Gastrocnemius medialis (tissue), 4 donors: Measurements from ENCODE around the gene OR52E2. TPM values are rescaled to one million over a fixed set of nuclear protein-coding genes. Genes with fewer than 3 reads are reported as not detected.

ENCODE experiments used
- ATAC-seq, 2 donors: fragments of 150-250 bp; one replicate each; pipeline ENCODE4 v1.9.1; 2016
- DNase-seq, 2 donors: peaks; one replicate each; pipeline ENCODE4 v3.0.0-alpha.2; 2019
- H3K27ac ChIP-seq, 4 donors: fragments of 200-600 bp; sonication (generic); 1 replicate in 1 of 4; 2 replicates in 3 of 4; pipeline ENCODE4 v1.5.1; 2016 to 2018; ENCODE audit warnings: mild to moderate bottlenecking in 2 of 4, moderate library complexity in 1 of 4
- H3K27me3 ChIP-seq, 3 donors: fragments of 200-600 bp; sonication (generic) in 2 of 3; 1 replicate in 1 of 3; 2 replicates in 2 of 3; pipeline versions ENCODE4 v1.5.1 to v1.6.0; 2016 to 2019; ENCODE audit warnings: mild to moderate bottlenecking in 1 of 3, moderate library complexity in 1 of 3
- H3K36me3 ChIP-seq, 2 donors: fragments of 200-600 bp; sonication (generic) in 1 of 2; one replicate each; pipeline ENCODE4 v1.5.1; 2017 to 2018
- H3K4me1 ChIP-seq, 2 donors: fragments of 200-600 bp; sonication (generic) in 1 of 2; one replicate each; pipeline ENCODE4 v1.5.1; 2016 to 2017; ENCODE audit warnings: mild to moderate bottlenecking in 2 of 2
- H3K4me3 ChIP-seq, 4 donors: fragments of 200-600 bp; sonication (generic) in 3 of 4; 1 replicate in 1 of 4; 2 replicates in 3 of 4; pipeline ENCODE4 v1.5.1; 2016 to 2019; ENCODE audit warnings: mild to moderate bottlenecking in 2 of 4
- H3K9me3 ChIP-seq, 3 donors: fragments of 200-600 bp; sonication (generic) in 2 of 3; 1 replicate in 1 of 3; 2 replicates in 2 of 3; pipeline ENCODE4 v1.5.1; 2016 to 2019
- CTCF ChIP-seq, 5 experiments: fragments of 450-650 bp in 3 of 5; fragments of 200-600 bp in 2 of 5; sonication (generic) in 2 of 5; IDR thresholded peaks in 4 of 5; conservative IDR thresholded peaks in 1 of 5; 1 replicate in 4 of 5; 2 replicates in 1 of 5; pipeline ENCODE4 v1.5.1; 2016 to 2019; ENCODE audit warnings: antibody characterized with exemption in 5 of 5, mild to moderate bottlenecking in 3 of 5, moderate library complexity in 3 of 5
- POLR2A ChIP-seq, 2 donors: fragments of 450-650 bp; IDR thresholded peaks; one replicate each; pipeline ENCODE4 v1.6.1; 2017; ENCODE audit warnings: antibody characterized with exemption in 2 of 2, mild to moderate bottlenecking in 2 of 2, moderate library complexity in 2 of 2
- in situ Hi-C, 4 donors: fragments of 200-750 bp; cut with MboI; loops; one replicate each; pipeline versions ENCODE4 v1.15.0 to v1.8.0; 2017; ENCODE audit warnings: low sequenced_read_pairs in 4 of 4
- intact Hi-C: fragments of 100-400 bp; cut with DNase I; formaldehyde crosslinking; loops from one replicate; pipeline ENCODE4 v1.15.1; 2023; ENCODE audit warnings: low total_unique reads
- total RNA-seq, 4 donors: library from RNA; depleted of rRNA; stranded (reverse); fragments of >200 nt; gene quantifications; one replicate each; pipeline versions ENCODE4 v1.1.0 to v1.2.3, GENCODE V29; 2016

The OR52E2 gene
- total RNA-seq, 4 donors from 2014 or later: not detected

- intact Hi-C loops (no loop called here), in situ Hi-C loops (no loop called here)
- no peaks in the 10 kb centered on the region for H3K36me3 ChIP-seq
- no peaks in the 10 kb centered on the region for H3K9me3 ChIP-seq
- H3K4me3 ChIP-seq: no peak overlapping the region
- TF ChIP-seq CTCF (IDR thresholded peaks at IDR 0.05 in 4 of 5, conservative IDR thresholded peaks at IDR 0.05 in 1 of 5) (no peak), POLR2A (IDR thresholded peaks at IDR 0.05) (no peak)
- no peak overlapping the region for H3K27ac ChIP-seq
- DNase-seq: no peak
- H3K27me3 ChIP-seq: no peaks in the 10 kb centered on the region
- H3K4me1 ChIP-seq: no peaks in the 10 kb centered on the region
- ATAC-seq: no peak
These were observed 33.6 kb upstream of the OR52E2 start for GRCh38 chr11:5092821-5093585.

GRCh38 chr11:5090668-5091067 lies 31.2 kb upstream of the OR52E2 start:
- H3K36me3 ChIP-seq: no peaks in the 10 kb centered on the region
- no peak overlapping the region for H3K27ac ChIP-seq
- no peak for TF ChIP-seq CTCF (IDR thresholded peaks at IDR 0.05 in 4 of 5, conservative IDR thresholded peaks at IDR 0.05 in 1 of 5)
- TF ChIP-seq POLR2A (IDR thresholded peaks at IDR 0.05): no peak
- ATAC-seq (no peak), DNase-seq (no peak)
- H3K9me3 ChIP-seq: no peaks in the 10 kb centered on the region
- in situ Hi-C loops: no loop called here
- H3K27me3 ChIP-seq: no peaks in the 10 kb centered on the region
- intact Hi-C loops: no loop called here
- no peak overlapping the region for H3K4me3 ChIP-seq
- H3K4me1 ChIP-seq: no peaks in the 10 kb centered on the region

GRCh38 chr11:5088556-5088955 lies 29.1 kb upstream of the OR52E2 start:
- Histone ChIP-seq H3K9me3 (no peaks in the 10 kb centered on the region), H3K36me3 (no peaks in the 10 kb centered on the region), H3K4me1 (no peaks in the 10 kb centered on the region), H3K27me3 (no peaks in the 10 kb centered on the region), H3K27ac (no peak overlapping the region), H3K4me3 (no peak overlapping the region)
- intact Hi-C loops (no loop called here), in situ Hi-C loops (no loop called here)
- ATAC-seq: no peak
- no peak for TF ChIP-seq CTCF (IDR thresholded peaks at IDR 0.05 in 4 of 5, conservative IDR thresholded peaks at IDR 0.05 in 1 of 5)
- no peak for TF ChIP-seq POLR2A (IDR thresholded peaks at IDR 0.05)
- DNase-seq: no peak

GRCh38 chr11:5083602-5084001 lies 24.2 kb upstream of the OR52E2 start:
- Histone ChIP-seq H3K27me3 (no peaks in the 10 kb centered on the region), H3K27ac (no peak overlapping the region), H3K36me3 (no peaks in the 10 kb centered on the region), H3K4me1 (no peaks in the 10 kb centered on the region), H3K9me3 (no peaks in the 10 kb centered on the region), H3K4me3 (no peak overlapping the region)
- ATAC-seq (no peak), DNase-seq (no peak)
- TF ChIP-seq CTCF (IDR thresholded peaks at IDR 0.05 in 4 of 5, conservative IDR thresholded peaks at IDR 0.05 in 1 of 5) (no peak), POLR2A (IDR thresholded peaks at IDR 0.05) (no peak)
- intact Hi-C loops: no loop called here
- in situ Hi-C loops: no loop called here

- no peaks in the 10 kb centered on the region for H3K4me1 ChIP-seq
- no peaks in the 10 kb centered on the region for H3K36me3 ChIP-seq
- intact Hi-C loops: no loop called here
- H3K27ac ChIP-seq: no peak overlapping the region
- no peak for TF ChIP-seq POLR2A (IDR thresholded peaks at IDR 0.05)
- no peak for TF ChIP-seq CTCF (IDR thresholded peaks at IDR 0.05 in 4 of 5, conservative IDR thresholded peaks at IDR 0.05 in 1 of 5)
- no peaks in the 10 kb centered on the region for H3K27me3 ChIP-seq
- ATAC-seq (no peak), DNase-seq (no peak)
- H3K9me3 ChIP-seq: no peaks in the 10 kb centered on the region
- no peak overlapping the region for H3K4me3 ChIP-seq
- in situ Hi-C loops: no loop called here
These were observed 22.0 kb upstream of the OR52E2 start for GRCh38 chr11:5081405-5081804.
